ENCODE data around the gene NOBOX.

- TF ChIP-seq CTCF (IDR thresholded peaks at IDR 0.05; ENCODE audit: low read depth, low read length, poor library complexity, severe bottlenecking) (no peak), EZH2phosphoT487 (IDR thresholded peaks at IDR 0.05; ENCODE audit: borderline replicate concordance, low read length) (no peak)
Observed at GRCh38 chr7:144398911-144399310, 4.6 kb downstream of the NOBOX start.

Data from DOHH2 (cell line).